NT2/D1 (cell line): ENCODE results near the gene SIK3.

Experiments
- SUZ12 ChIP-seq: IDR thresholded peaks from 2 replicates; pipeline ENCODE4 v1.6.1; 2011; ENCODE audit not compliant: insufficient read length, insufficient read depth; ENCODE audit errors: extremely low read depth
- ZNF274 ChIP-seq: IDR thresholded peaks from 2 replicates; pipeline ENCODE4 v1.6.1; 2011; ENCODE audit warnings: mild to moderate bottlenecking, low read depth, low read length

DNA sequence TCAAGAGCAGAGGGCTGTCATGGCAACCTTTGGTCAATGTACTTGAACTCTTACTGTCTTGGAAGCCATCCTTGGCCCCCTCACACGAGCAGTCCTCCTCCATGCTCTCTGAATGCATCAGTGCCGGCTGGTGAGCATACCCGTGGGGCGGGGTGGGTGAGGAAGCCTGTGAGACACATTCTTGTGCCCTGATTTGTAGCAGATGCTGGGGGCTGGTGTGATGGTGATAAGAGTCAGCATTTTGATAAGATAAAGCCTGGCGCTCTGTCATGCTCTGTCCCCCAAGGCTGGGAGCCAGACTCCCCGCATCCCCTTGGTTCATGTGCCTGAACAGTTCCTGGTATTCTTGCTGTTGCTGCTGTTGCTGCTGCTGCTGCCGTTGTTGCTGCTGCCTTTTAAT, 240.3 kb downstream of the SIK3 start:
- TF ChIP-seq SUZ12: no peak
- no peak for TF ChIP-seq ZNF274
